A549 (cell line): ENCODE results near the gene IGF1R. TPM values are rescaled to one million over a fixed set of nuclear protein-coding genes. Genes with fewer than 3 reads are reported as not detected.

Experiments
- ATAC-seq, 2 experiments: fragments of 200-7000 bp in 1 of 2; fragments of >200 bp in 1 of 2; cut with Nextera tagmentation in 1 of 2; cut with Tn5 transposase in 1 of 2; 3 replicates each; pipeline versions ENCODE4 v1.8.0 to v1.9.1; 2018 to 2020; ENCODE audit warnings: mild to moderate bottlenecking in 1 of 2, moderate library complexity in 1 of 2
- CTCF ChIA-PET: fragments of 300-600 bp; sonication (Branson Sonifier 250); formaldehyde crosslinking; extraction: SDS; loops from one replicate; lab custom pipeline; 2021; ENCODE audit warnings: antibody characterized with exemption, inconsistent platforms; lab: Yijun Ruan, JAX
- POLR2A ChIA-PET: fragments of 350-600 bp; formaldehyde crosslinking; extraction: SDS; loops from one replicate; lab custom pipeline; 2021; ENCODE audit warnings: antibody characterized with exemption, inconsistent platforms; lab: Yijun Ruan, JAX
- DNase-seq, 2 experiments: peaks; one replicate each; pipeline versions ENCODE4 v3.0.0 to v3.0.0-alpha.2; 2011 to 2016; ENCODE audit warnings: low read depth in 1 of 2, low spot score in 1 of 2
- FAIRE-seq: peaks from 2 replicates; lab custom pipeline; 2011; peaks lifted over from hg19 to GRCh38; lab: Jason Lieb, UNC
- H3K27ac ChIP-seq, 2 experiments: fragments of >200 bp; sonication (Bioruptor Twin); formaldehyde crosslinking; 3 replicates each; pipeline ENCODE4 v1.5.1; 2016 to 2017
- H3K4me1 ChIP-seq: fragments of >200 bp; sonication (Bioruptor Twin); formaldehyde crosslinking; 3 replicates; pipeline ENCODE4 v1.6.1; 2016
- H3K4me2 ChIP-seq: fragments of >200 bp; sonication (Bioruptor Twin); formaldehyde crosslinking; 3 replicates; pipeline ENCODE4 v1.6.1; 2016
- H3K4me3 ChIP-seq: fragments of >200 bp; sonication (Bioruptor Twin); formaldehyde crosslinking; 3 replicates; pipeline ENCODE4 v1.5.1; 2016
- H3K9me3 ChIP-seq: fragments of >200 bp; sonication (Bioruptor Twin); formaldehyde crosslinking; 3 replicates; pipeline ENCODE4 v1.6.1; 2016
- ATOH8 ChIP-seq: fragments of 250-450 bp; sonication (Bioruptor Pico); IDR thresholded peaks from 2 replicates; pipeline ENCODE4 v1.5.0; 2020; ENCODE audit warnings: low read depth, mild to moderate bottlenecking, moderate library complexity
- BCL3 ChIP-seq: fragments of >200 bp; sonication (Bioruptor Twin); formaldehyde crosslinking; IDR thresholded peaks from 3 replicates; pipeline ENCODE4 v1.6.1; 2016
- BHLHE40 ChIP-seq: IDR thresholded peaks from 2 replicates; pipeline ENCODE4 v1.6.1; 2012; ENCODE audit warnings: low read depth, low read length, inconsistent platforms
- CBX2 ChIP-seq: fragments of 200-600 bp; sonication (generic); IDR thresholded peaks from 2 replicates; pipeline ENCODE4 v1.6.1; 2016; ENCODE audit warnings: low read depth, mild to moderate bottlenecking, borderline replicate concordance
- CHD2 ChIP-seq: fragments of 150-350 bp; IDR thresholded peaks from 2 replicates; pipeline ENCODE4 v1.6.1; 2014; ENCODE audit warnings: low read length; ENCODE audit not compliant: partially characterized antibody
- EHMT2 ChIP-seq: fragments of 200-600 bp; sonication (generic); IDR thresholded peaks from 2 replicates; pipeline ENCODE4 v1.6.1; 2016; ENCODE audit warnings: antibody characterized with exemption, low read depth, mild to moderate bottlenecking, moderate library complexity
- FOSB ChIP-seq: fragments of 250-450 bp; sonication (Bioruptor Pico); IDR thresholded peaks from 2 replicates; pipeline ENCODE4 v1.5.0; 2020; ENCODE audit warnings: mild to moderate bottlenecking, moderate library complexity
- HOXB5 ChIP-seq: fragments of 250-450 bp; sonication (Bioruptor Pico); IDR thresholded peaks from 2 replicates; pipeline ENCODE4 v1.5.0; 2020; ENCODE audit warnings: mild to moderate bottlenecking, moderate library complexity
- JUN ChIP-seq, 2 experiments: fragments of >200 bp; sonication (Bioruptor Twin); formaldehyde crosslinking; IDR thresholded peaks; 2 replicates in 1 of 2; 3 replicates in 1 of 2; pipeline ENCODE4 v1.6.1; 2016 to 2017
- JUNB ChIP-seq: fragments of >200 bp; sonication (Bioruptor Twin); formaldehyde crosslinking; IDR thresholded peaks from 2 replicates; pipeline ENCODE4 v1.6.1; 2016
- KDM1A ChIP-seq: fragments of 200-600 bp; sonication (generic); IDR thresholded peaks from 2 replicates; pipeline ENCODE4 v1.6.1; 2016; ENCODE audit warnings: low read depth, mild to moderate bottlenecking
- KDM5A ChIP-seq: fragments of 200-600 bp; sonication (generic); IDR thresholded peaks from 2 replicates; pipeline ENCODE4 v1.6.1; 2016; ENCODE audit warnings: antibody characterized with exemption, mild to moderate bottlenecking
- MAFK ChIP-seq: fragments of 450-650 bp; IDR thresholded peaks from 2 replicates; pipeline ENCODE4 v1.6.1; 2014; ENCODE audit not compliant: partially characterized antibody
- NR3C1 ChIP-seq: fragments of >200 bp; sonication (Bioruptor Twin); formaldehyde crosslinking; IDR thresholded peaks from 3 replicates; pipeline ENCODE4 v1.6.1; 2017
- PHF8 ChIP-seq: fragments of 200-600 bp; sonication (generic); IDR thresholded peaks from 2 replicates; pipeline ENCODE4 v1.6.1; 2016; ENCODE audit warnings: low read depth, mild to moderate bottlenecking, antibody characterized with exemption, moderate library complexity, borderline replicate concordance
- POLR2A ChIP-seq: IDR thresholded peaks from 2 replicates; pipeline ENCODE4 v1.6.1; 2012; ENCODE audit warnings: mild to moderate bottlenecking, low read length
- RAD21 ChIP-seq, 2 experiments: fragments of >200 bp in 1 of 2; sonication (Bioruptor Twin) in 1 of 2; formaldehyde crosslinking in 1 of 2; IDR thresholded peaks in 1 of 2; conservative IDR thresholded peaks in 1 of 2; 2 replicates in 1 of 2; 3 replicates in 1 of 2; pipeline ENCODE4 v1.6.1; 2012 to 2018; ENCODE audit warnings: inconsistent platforms in 1 of 2
- RARB ChIP-seq: fragments of 250-450 bp; sonication (Bioruptor Pico); IDR thresholded peaks from 2 replicates; pipeline ENCODE4 v1.8.0; 2021; ENCODE audit warnings: mild to moderate bottlenecking, moderate library complexity
- RCOR1 ChIP-seq: fragments of 150-350 bp; IDR thresholded peaks from 2 replicates; pipeline ENCODE4 v1.6.1; 2014; ENCODE audit warnings: antibody characterized with exemption, low read length, low read depth
- REST ChIP-seq: fragments of 200-600 bp; sonication (generic); IDR thresholded peaks from 2 replicates; pipeline ENCODE4 v1.6.1; 2016; ENCODE audit warnings: antibody characterized with exemption, mild to moderate bottlenecking, moderate library complexity
- RFX5 ChIP-seq: fragments of 450-650 bp; IDR thresholded peaks from 2 replicates; pipeline ENCODE4 v1.7.1; 2014; ENCODE audit warnings: antibody characterized with exemption, mild to moderate bottlenecking, moderate library complexity
- RNF2 ChIP-seq: fragments of 200-600 bp; sonication (generic); IDR thresholded peaks from 2 replicates; pipeline ENCODE4 v1.6.1; 2016; ENCODE audit warnings: low read depth, mild to moderate bottlenecking, antibody characterized with exemption, moderate library complexity, borderline replicate concordance
- SMC3 ChIP-seq: fragments of >200 bp; sonication (Bioruptor Twin); formaldehyde crosslinking; IDR thresholded peaks from 3 replicates; pipeline ENCODE4 v1.6.1; 2018; ENCODE audit warnings: inconsistent platforms
- TFCP2L1 ChIP-seq: fragments of 250-450 bp; sonication (Bioruptor Pico); IDR thresholded peaks from 2 replicates; pipeline ENCODE4 v1.5.0; 2021; ENCODE audit warnings: mild to moderate bottlenecking
- TP53 ChIP-seq: fragments of 250-450 bp; sonication (Bioruptor Pico); IDR thresholded peaks from 2 replicates; pipeline ENCODE4 v1.5.0; 2021; ENCODE audit warnings: mild to moderate bottlenecking, moderate library complexity
- USF2 ChIP-seq: fragments of 450-650 bp; IDR thresholded peaks from 2 replicates; pipeline ENCODE4 v1.6.1; 2014; ENCODE audit warnings: antibody characterized with exemption
- ZFP36 ChIP-seq: fragments of 450-650 bp; IDR thresholded peaks from 2 replicates; pipeline ENCODE4 v1.6.1; 2014; ENCODE audit warnings: borderline replicate concordance; ENCODE audit not compliant: partially characterized antibody
- WGBS: methylation state at CpG from one replicate; pipeline ENCODE4 v1.1.6; 2017; ENCODE audit errors: missing lambda C conversion rate; 5-methylcytosine and 5-hydroxymethylcytosine counted together
- polyA plus RNA-seq, 4 experiments: library from polyadenylated mRNA; depleted of rRNA in 3 of 4; stranded (reverse); fragments of >200 nt; fragmentation: RNase III in 1 of 4; extraction: RNeasy Plus Mini Kit Qiagen cat#74134 plus additional on column Dnase treatment in 1 of 4; gene quantifications; 2 replicates in 3 of 4; 3 replicates in 1 of 4; pipeline ENCODE4 v1.2.3, GENCODE V29; 2011 to 2017
- TF ChIP-seq, protein P1 (sequence below): IDR thresholded peaks from 2 replicates; pipeline ENCODE4 v1.6.1; 2012

The IGF1R gene
- polyA plus RNA-seq, 2 of the 4 experiments (the other 2 are of a cell fraction): 42.6 to 69.5 TPM

- WGBS: 70% methylated on average over 6 of the region's 6 CpGs
- POLR2A ChIA-PET: interaction anchor here (0.6 kb wide), 1 partner anchor 75 kb away, joined by 3 read pairs; no protein-coding TSS in a partner anchor
- CTCF ChIA-PET: interaction anchor here (0.9 to 14.2 kb wide), 5 partner anchors 9 to 103 kb away, joined by 3 to 172 read pairs (median 4); no protein-coding TSS in a partner anchor
- TF ChIP-seq KDM5A (no peak), CBX2 (no peak), CHD2 (no peak), NR3C1 (no peak), BHLHE40 (no peak), KDM1A (no peak), USF2 (no peak), RARB (CRISPR knock-in tag) (no peak), HOXB5 (CRISPR knock-in tag) (no peak), ZFP36 (no peak), POLR2A (no peak), MAFK (no peak), EHMT2 (no peak), TP53 (CRISPR knock-in tag) (no peak), FOSB (CRISPR knock-in tag) (no peak), TFCP2L1 (CRISPR knock-in tag) (no peak)
- TF ChIP-seq, protein P1, sequence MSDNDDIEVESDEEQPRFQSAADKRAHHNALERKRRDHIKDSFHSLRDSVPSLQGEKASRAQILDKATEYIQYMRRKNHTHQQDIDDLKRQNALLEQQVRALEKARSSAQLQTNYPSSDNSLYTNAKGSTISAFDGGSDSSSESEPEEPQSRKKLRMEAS: no peak
- no peak for ATAC-seq
- Histone ChIP-seq H3K27ac (peak overlapping the region; percentile 87 to 89), H3K4me3 (peak overlapping the region; percentile 17; the same call in 1 of the 3 replicates), H3K4me1 (peaks cover 99% of the 10 kb centered on the region), H3K9me3 (no peaks in the 10 kb centered on the region), H3K4me2 (peak overlapping the region; percentile 89)
- DNase-seq: no peak
- no peak for FAIRE-seq
Measured at GRCh38 chr15:98801234-98801561, 152.9 kb downstream of the IGF1R start.

GRCh38 chr15:98802187-98802586, 153.8 kb downstream of the IGF1R start:
- FAIRE-seq: no peak
- ATAC-seq: no peak
- CTCF ChIA-PET: interaction anchor here (0.8 to 14.2 kb wide), 6 partner anchors 10 to 283 kb away, joined by 3 to 172 read pairs (median 3); no protein-coding TSS in a partner anchor
- Histone ChIP-seq H3K27ac (peak overlapping the region; percentile 87 to 89), H3K4me1 (peaks cover 94% of the 10 kb centered on the region), H3K4me3 (no peak overlapping the region), H3K4me2 (peak overlapping the region; percentile 89), H3K9me3 (no peaks in the 10 kb centered on the region)
- DNase-seq: no peak
- POLR2A ChIA-PET: no interaction called here
- TF ChIP-seq ZFP36 (no peak), SMC3 (no peak), RNF2 (no peak)
- 94% methylated on average over 6 of the region's 6 CpGs for WGBS

GRCh38 chr15:98803228-98804056, 155.1 kb downstream of the IGF1R start:
- Histone ChIP-seq H3K4me2 (peak overlapping the region; percentile 89), H3K4me3 (no peak overlapping the region), H3K27ac (peak overlapping the region; percentile 45 to 71), H3K4me1 (peaks cover 87% of the 10 kb centered on the region), H3K9me3 (no peaks in the 10 kb centered on the region)
- ChIA-PET POLR2A (no interaction called here), CTCF (interaction anchor here (0.5 to 1.4 kb wide), 3 partner anchors 273 to 284 kb away, joined by 3 read pairs; no protein-coding TSS in a partner anchor)
- 45% methylated on average over 14 of the region's 14 CpGs for WGBS
- ATAC-seq (peak; percentile 35 to 37; a peak in 2 of 6 replicates), DNase-seq (peak in 1 of 2 experiments; percentile 64), FAIRE-seq (no peak)
- TF ChIP-seq REST (no peak), BCL3 (no peak), JUN (IDR thresholded peaks at IDR 0.05) (peak in 1 of 2 experiments; percentile 37; a peak in 1 of 5 replicates), PHF8 (no peak), JUNB (peak; percentile 62; the same call in 1 of the 2 replicates), RCOR1 (no peak), ATOH8 (CRISPR knock-in tag) (no peak), RFX5 (no peak), RAD21 (conservative IDR thresholded peaks at IDR 0.05 in 1 of 2, IDR thresholded peaks at IDR 0.05 in 1 of 2) (no peak)
